WTC11 (cell line): ENCODE data around the gene KCNJ1. TPM values are rescaled to one million over a fixed set of nuclear protein-coding genes. Genes with fewer than 3 reads are reported as not detected.

Experiments used
- ATAC-seq: fragments of 200-7000 bp; cut with Tn5 transposase; 2 replicates; pipeline ENCODE4 v1.10.0; 2021; ENCODE audit warnings: mild to moderate bottlenecking, moderate library complexity
- CTCF ChIA-PET: fragments of 300-600 bp; sonication (Branson Sonifier 250); formaldehyde crosslinking; loops from one replicate; lab custom pipeline; 2021; ENCODE audit warnings: antibody characterized with exemption; lab: Charles Lee
- POLR2A ChIA-PET: fragments of 350-600 bp; sonication (Branson Sonifier 250); formaldehyde crosslinking; loops from one replicate; lab custom pipeline; 2021; ENCODE audit warnings: antibody characterized with exemption; lab: Charles Lee
- DNase-seq: peaks from one replicate; pipeline ENCODE4 v3.0.0; 2021; ENCODE audit warnings: low spot score
- H3K27ac Mint-ChIP-seq: 2 replicates; pipeline ENCODE4 v1.8.0; 2021; ENCODE audit warnings: mixed read lengths
- H3K27me3 Mint-ChIP-seq: 2 replicates; pipeline ENCODE4 v1.8.0; 2021; ENCODE audit warnings: low read depth, mild to moderate bottlenecking, moderate library complexity, mixed read lengths
- H3K36me3 Mint-ChIP-seq: 2 replicates; pipeline ENCODE4 v1.8.0; 2021; ENCODE audit warnings: mixed read lengths
- H3K4me1 Mint-ChIP-seq: 2 replicates; pipeline ENCODE4 v1.8.0; 2022; ENCODE audit warnings: mixed read lengths
- H3K4me3 Mint-ChIP-seq: 2 replicates; pipeline ENCODE4 v1.8.0; 2021; ENCODE audit warnings: mild to moderate bottlenecking, moderate library complexity, mixed read lengths
- H3K9me3 Mint-ChIP-seq: 2 replicates; pipeline ENCODE4 v1.8.0; 2021; ENCODE audit warnings: mixed read lengths
- ARID4B ChIP-seq: sonication (generic); formaldehyde crosslinking; IDR thresholded peaks from 2 replicates; pipeline ENCODE4 v1.8.0; 2023; ENCODE audit warnings: missing genetic modification reagents, mild to moderate bottlenecking, borderline replicate concordance
- ATF2 ChIP-seq: sonication (generic); formaldehyde crosslinking; IDR thresholded peaks from 2 replicates; pipeline ENCODE4 v1.8.1; 2022; ENCODE audit warnings: low read depth, missing genetic modification reagents, borderline replicate concordance
- CBFB ChIP-seq: sonication (generic); formaldehyde crosslinking; IDR thresholded peaks from 2 replicates; pipeline ENCODE4 v1.8.1; 2022; ENCODE audit warnings: mild to moderate bottlenecking, low read depth, missing genetic modification reagents
- CREM ChIP-seq: sonication (generic); formaldehyde crosslinking; IDR thresholded peaks from 2 replicates; pipeline ENCODE4 v1.8.1; 2022; ENCODE audit warnings: mild to moderate bottlenecking, missing genetic modification reagents, moderate library complexity
- E2F4 ChIP-seq: sonication (generic); formaldehyde crosslinking; IDR thresholded peaks from 2 replicates; pipeline ENCODE4 v1.8.1; 2022; ENCODE audit warnings: low read depth, mild to moderate bottlenecking, moderate library complexity, missing genetic modification reagents, borderline replicate concordance
- FOXJ3 ChIP-seq: sonication (generic); formaldehyde crosslinking; IDR thresholded peaks from 2 replicates; pipeline ENCODE4 v1.9.0; 2021; ENCODE audit warnings: missing genetic modification reagents, mild to moderate bottlenecking, borderline replicate concordance
- GABPB1 ChIP-seq: sonication (generic); formaldehyde crosslinking; IDR thresholded peaks from 2 replicates; pipeline ENCODE4 v1.8.1; 2023; ENCODE audit warnings: mild to moderate bottlenecking, missing genetic modification reagents
- IRF1 ChIP-seq: sonication (generic); formaldehyde crosslinking; IDR thresholded peaks from 2 replicates; pipeline ENCODE4 v1.8.0; 2023; ENCODE audit warnings: missing genetic modification reagents
- IRF2 ChIP-seq: sonication (generic); formaldehyde crosslinking; IDR thresholded peaks from 2 replicates; pipeline ENCODE4 v1.8.0; 2022; ENCODE audit warnings: low read depth, missing genetic modification reagents, borderline replicate concordance
- JAZF1 ChIP-seq: fragments of 250-450 bp; sonication (Bioruptor Pico); IDR thresholded peaks from 2 replicates; pipeline ENCODE4 v1.9.0; 2021; ENCODE audit warnings: moderate library complexity, mild to moderate bottlenecking, inconsistent platforms
- JUN ChIP-seq: sonication (generic); formaldehyde crosslinking; IDR thresholded peaks from 2 replicates; pipeline ENCODE4 v1.8.0; 2023; ENCODE audit warnings: mild to moderate bottlenecking, missing genetic modification reagents
- MAX ChIP-seq: sonication (generic); formaldehyde crosslinking; IDR thresholded peaks from 2 replicates; pipeline ENCODE4 v1.8.0; 2022; ENCODE audit warnings: mild to moderate bottlenecking, missing genetic modification reagents
- OVOL2 ChIP-seq: fragments of 250-450 bp; sonication (Bioruptor Pico); IDR thresholded peaks from 2 replicates; pipeline ENCODE4 v1.9.0; 2021; ENCODE audit warnings: mild to moderate bottlenecking, borderline replicate concordance
- PRDM15 ChIP-seq: sonication (generic); formaldehyde crosslinking; IDR thresholded peaks from 2 replicates; pipeline ENCODE4 v1.8.0; 2022; ENCODE audit warnings: missing genetic modification reagents
- PREB ChIP-seq: sonication (generic); formaldehyde crosslinking; IDR thresholded peaks from 2 replicates; pipeline ENCODE4 v1.8.1; 2022; ENCODE audit warnings: mild to moderate bottlenecking, missing genetic modification reagents, moderate library complexity, borderline replicate concordance
- PRRX2 ChIP-seq: fragments of 250-450 bp; sonication (Bioruptor Pico); IDR thresholded peaks from 2 replicates; pipeline ENCODE4 v1.8.0; 2021; ENCODE audit warnings: mild to moderate bottlenecking
- SMAD4 ChIP-seq: sonication (generic); formaldehyde crosslinking; IDR thresholded peaks from 2 replicates; pipeline ENCODE4 v1.8.0; 2022; ENCODE audit warnings: mild to moderate bottlenecking, missing genetic modification reagents
- ZMAT4 ChIP-seq: fragments of 250-450 bp; sonication (Bioruptor Pico); IDR thresholded peaks from 2 replicates; pipeline ENCODE4 v1.9.0; 2021; ENCODE audit warnings: mild to moderate bottlenecking
- ZNF396 ChIP-seq: fragments of 250-450 bp; sonication (Bioruptor Pico); IDR thresholded peaks from 2 replicates; pipeline ENCODE4 v1.8.0; 2021; ENCODE audit warnings: mild to moderate bottlenecking, moderate library complexity, borderline replicate concordance
- ZNF416 ChIP-seq: fragments of 250-450 bp; sonication (Bioruptor Pico); IDR thresholded peaks from 2 replicates; pipeline ENCODE4 v1.9.0; 2021; ENCODE audit warnings: mild to moderate bottlenecking, inconsistent platforms
- ZNF423 ChIP-seq: fragments of 250-450 bp; sonication (Bioruptor Pico); IDR thresholded peaks from 2 replicates; pipeline ENCODE4 v2.1.2; 2022; ENCODE audit warnings: mild to moderate bottlenecking, moderate library complexity
- total RNA-seq: library from RNA; stranded (reverse); gene quantifications from 3 replicates; pipeline ENCODE4 v1.2.3, GENCODE V29; 2021

KCNJ1 gene
- total RNA-seq, 1 experiment from 2014 or later = 0.24 TPM

GRCh38 chr11:128900468-128900867, 33.4 kb upstream of the KCNJ1 start (continued):
- TF ChIP-seq MAX (CRISPR knock-in tag) (no peak), JUN (CRISPR knock-in tag) (no peak), GABPB1 (CRISPR knock-in tag) (no peak), ARID4B (CRISPR knock-in tag) (no peak), OVOL2 (CRISPR knock-in tag) (no peak), IRF1 (CRISPR knock-in tag) (no peak), CREM (CRISPR knock-in tag) (no peak), ZNF423 (no peak), ZNF416 (CRISPR knock-in tag) (no peak)

- POLR2A ChIA-PET = no interaction called here
- no peaks in the 10 kb centered on the region for H3K9me3 Mint-ChIP-seq
- CTCF ChIA-PET = interaction anchor here (1.0 kb wide), 1 partner anchor 11 kb away, joined by 3 read pairs; no protein-coding TSS in a partner anchor
Measured at GRCh38 chr11:128898580-128899344, 31.7 kb upstream of the KCNJ1 start.

GRCh38 chr11:128897826-128898225, 30.7 kb upstream of the KCNJ1 start:
- POLR2A ChIA-PET = no interaction called here
- H3K27me3 Mint-ChIP-seq = peaks cover 93% of the 10 kb centered on the region
- no peak overlapping the region for H3K4me3 Mint-ChIP-seq
- H3K4me1 Mint-ChIP-seq = peaks cover 18% of the 10 kb centered on the region
- DNase-seq (no peak), ATAC-seq (no peak)
- CTCF ChIA-PET = no interaction called here
- no peaks in the 10 kb centered on the region for H3K36me3 Mint-ChIP-seq
- no peaks in the 10 kb centered on the region for H3K9me3 Mint-ChIP-seq
- H3K27ac Mint-ChIP-seq = no peak overlapping the region
- TF ChIP-seq ATF2 (CRISPR knock-in tag) = no peak
- TF ChIP-seq E2F4 = no peak
- no peak for TF ChIP-seq PREB (CRISPR knock-in tag)
- TF ChIP-seq MAX (CRISPR knock-in tag) = no peak
- no peak for TF ChIP-seq JAZF1 (CRISPR knock-in tag)
- TF ChIP-seq ZNF396 (CRISPR knock-in tag) = no peak
- TF ChIP-seq PRDM15 (CRISPR knock-in tag) = no peak

More at GRCh38 chr11:128898580-128899344, 31.7 kb upstream of the KCNJ1 start:
- TF ChIP-seq ZNF423 = no peak
- TF ChIP-seq CBFB (CRISPR knock-in tag) = no peak
- TF ChIP-seq PRRX2 = no peak
- no peak for TF ChIP-seq IRF2 (CRISPR knock-in tag)
- no peak for TF ChIP-seq FOXJ3
- TF ChIP-seq ZMAT4 = no peak
- TF ChIP-seq SMAD4 (CRISPR knock-in tag) = no peak
- Mint-ChIP-seq H3K4me3 (no peak overlapping the region), H3K36me3 (no peaks in the 10 kb centered on the region), H3K27ac (no peak overlapping the region), H3K27me3 (peaks cover 93% of the 10 kb centered on the region), H3K4me1 (peaks cover 27% of the 10 kb centered on the region)
- ATAC-seq (no peak), DNase-seq (no peak)
